ENCODE data around the gene PYDC2. TPM values are rescaled to one million over a fixed set of nuclear protein-coding genes. Genes with fewer than 3 reads are reported as not detected.

The PYDC2 gene
- total and polyA plus RNA-seq, 2 donors (not counting 3 experiments of a cell fraction or from before 2014, with no cell fraction given) = not detected

GRCh38 chr3:191493336-191493735, 32.4 kb downstream of the PYDC2 start:
- Histone ChIP-seq H3K4me2 (ENCODE audit: insufficient read depth, low read length) (no peak overlapping the region), H3K27me3 (ENCODE audit: control insufficient read depth in 2 of 2, insufficient read depth in 2 of 2, low read length in 2 of 2) (no peaks in the 10 kb centered on the region), H3K9me1 (replicated peaks; ENCODE audit: control insufficient read depth, extremely low read depth, insufficient read depth, low read length) (no peaks in the 10 kb centered on the region), H2AFZ (ENCODE audit: low read depth, low read length) (no peak overlapping the region), H3K4me3 (replicated peaks in 1 of 3; ENCODE audit: insufficient read depth in 1 of 3, low read depth in 1 of 3, low read length in 3 of 3) (no peak overlapping the region), H3K9me3 (replicated peaks; ENCODE audit: control insufficient read depth, insufficient read depth, low read length) (no peaks in the 10 kb centered on the region), H4K20me1 (replicated peaks; ENCODE audit: control insufficient read depth, extremely low read depth, insufficient read depth, low read length) (no peaks in the 10 kb centered on the region), H3K9ac (replicated peaks; ENCODE audit: extremely low read depth, insufficient read depth, low read length) (no peak overlapping the region), H3K27ac (ENCODE audit: insufficient read depth, low read depth, low read length) (no peak overlapping the region), H3K4me1 (ENCODE audit: control insufficient read depth, extremely low read depth, insufficient read depth, low read length) (no peaks in the 10 kb centered on the region), H3K79me2 (ENCODE audit: control insufficient read depth, insufficient read depth, low read length) (no peaks in the 10 kb centered on the region), H3K36me3 (ENCODE audit: control insufficient read depth in 2 of 2, extremely low read depth in 1 of 2, insufficient read depth in 2 of 2, low read length in 2 of 2) (no peaks in the 10 kb centered on the region)
- POLR2A ChIA-PET = no interaction called here
- FAIRE-seq = no peak
- intact Hi-C loops (cut with micrococcal nuclease) (no loop called here), dilution Hi-C loops (cut with MboI; ENCODE audit: extremely low pct_ligation_motif_present, low sequenced_read_pairs) (no loop called here)
- BruUV-seq (replicated peaks) = no TSS peak
- CTCF ChIA-PET = no interaction called here
- no peak for TF ChIP-seq EZH2 (IDR thresholded peaks at IDR 0.05; ENCODE audit: borderline replicate concordance, low read depth, low read length, severe bottlenecking)
- DNase-seq (ENCODE audit: low read depth, low spot score) = no peak

DNA sequence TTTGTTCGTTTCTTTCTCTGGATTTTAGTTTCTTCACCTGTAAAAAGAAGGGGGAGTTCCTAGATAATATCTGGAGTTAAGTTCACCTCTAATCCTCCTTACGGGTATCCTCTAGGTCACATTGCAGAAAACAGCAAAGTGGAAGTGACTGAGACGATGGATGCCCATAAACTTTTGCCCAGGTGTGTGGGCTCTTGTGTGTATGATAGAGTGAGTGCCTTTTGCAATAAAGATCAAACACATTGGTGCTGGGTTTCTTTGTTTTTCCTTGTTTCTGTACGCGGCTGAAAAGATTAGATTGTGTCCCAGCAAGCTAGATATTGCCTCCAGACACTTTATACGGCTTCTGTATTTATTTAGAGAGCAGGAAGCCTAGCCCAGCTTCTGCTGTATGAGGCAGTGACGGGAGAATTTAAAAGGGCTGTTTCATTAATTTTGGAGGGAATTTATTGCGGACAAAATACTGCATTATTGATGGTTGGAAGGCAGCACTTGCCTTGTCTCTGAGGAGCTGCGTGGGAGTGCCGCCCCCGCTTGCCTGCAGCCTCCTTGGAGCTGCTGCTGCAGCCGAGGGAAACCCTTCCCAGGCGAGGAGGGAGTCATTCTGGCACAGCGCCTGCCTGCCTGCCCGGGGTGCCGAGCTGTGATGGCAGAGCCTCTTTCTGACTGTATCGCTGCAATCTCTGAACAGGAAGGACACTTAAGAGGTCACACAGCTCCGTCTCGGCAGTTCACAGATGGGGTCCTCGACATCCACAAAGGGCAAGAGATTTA, 38.5 kb downstream of the PYDC2 start:
- CTCF ChIA-PET = interaction anchor here (1.3 to 1.4 kb wide), 2 partner anchors 16 to 945 kb away, joined by 4 to 5 read pairs; no protein-coding TSS in a partner anchor

More for the DNA sequence above, 38.5 kb downstream of the PYDC2 start:
- Histone ChIP-seq H3K27me3 (ENCODE audit: control insufficient read depth in 2 of 2, insufficient read depth in 2 of 2, low read length in 2 of 2) (peaks cover 0 to 4% of the 10 kb centered on the region in 2 experiments), H3K4me2 (ENCODE audit: insufficient read depth, low read length) (no peak overlapping the region), H3K9ac (replicated peaks; ENCODE audit: extremely low read depth, insufficient read depth, low read length) (no peak overlapping the region), H3K9me3 (replicated peaks; ENCODE audit: control insufficient read depth, insufficient read depth, low read length) (no peaks in the 10 kb centered on the region), H3K9me1 (replicated peaks; ENCODE audit: control insufficient read depth, extremely low read depth, insufficient read depth, low read length) (no peaks in the 10 kb centered on the region), H3K27ac (ENCODE audit: insufficient read depth, low read depth, low read length) (no peak overlapping the region), H3K4me1 (ENCODE audit: control insufficient read depth, extremely low read depth, insufficient read depth, low read length) (no peaks in the 10 kb centered on the region), H3K79me2 (ENCODE audit: control insufficient read depth, insufficient read depth, low read length) (no peaks in the 10 kb centered on the region), H2AFZ (ENCODE audit: low read depth, low read length) (no peak overlapping the region), H4K20me1 (replicated peaks; ENCODE audit: control insufficient read depth, extremely low read depth, insufficient read depth, low read length) (no peaks in the 10 kb centered on the region), H3K4me3 (replicated peaks in 1 of 3; ENCODE audit: insufficient read depth in 1 of 3, low read depth in 1 of 3, low read length in 3 of 3) (no peak overlapping the region), H3K36me3 (ENCODE audit: control insufficient read depth in 2 of 2, extremely low read depth in 1 of 2, insufficient read depth in 2 of 2, low read length in 2 of 2) (no peaks in the 10 kb centered on the region)
- TF ChIP-seq EZH2 (IDR thresholded peaks at IDR 0.05; ENCODE audit: borderline replicate concordance, low read depth, low read length, severe bottlenecking) (no peak), GATA2 (IDR thresholded peaks at IDR 0.05; ENCODE audit: insufficient read depth, insufficient read length, low read depth, low read length) (no peak), MYC (IDR thresholded peaks at IDR 0.05; ENCODE audit: low read depth, low read length) (no peak), JUN (IDR thresholded peaks at IDR 0.05; ENCODE audit: borderline replicate concordance, insufficient read depth, insufficient read length, low read depth) (no peak), POLR2A (IDR thresholded peaks at IDR 0.05; ENCODE audit: low read depth, low read length) (no peak), POLR2AphosphoS5 (IDR thresholded peaks at IDR 0.05; ENCODE audit: insufficient read depth, low read depth, low read length) (no peak), FOS (IDR thresholded peaks at IDR 0.05; ENCODE audit: borderline replicate concordance, insufficient read depth, low read length) (no peak)
- TF ChIP-seq, protein P1, sequence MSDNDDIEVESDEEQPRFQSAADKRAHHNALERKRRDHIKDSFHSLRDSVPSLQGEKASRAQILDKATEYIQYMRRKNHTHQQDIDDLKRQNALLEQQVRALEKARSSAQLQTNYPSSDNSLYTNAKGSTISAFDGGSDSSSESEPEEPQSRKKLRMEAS (IDR thresholded peaks at IDR 0.05; ENCODE audit: insufficient read depth, insufficient read length) = no peak
- TF ChIP-seq, protein P2, sequence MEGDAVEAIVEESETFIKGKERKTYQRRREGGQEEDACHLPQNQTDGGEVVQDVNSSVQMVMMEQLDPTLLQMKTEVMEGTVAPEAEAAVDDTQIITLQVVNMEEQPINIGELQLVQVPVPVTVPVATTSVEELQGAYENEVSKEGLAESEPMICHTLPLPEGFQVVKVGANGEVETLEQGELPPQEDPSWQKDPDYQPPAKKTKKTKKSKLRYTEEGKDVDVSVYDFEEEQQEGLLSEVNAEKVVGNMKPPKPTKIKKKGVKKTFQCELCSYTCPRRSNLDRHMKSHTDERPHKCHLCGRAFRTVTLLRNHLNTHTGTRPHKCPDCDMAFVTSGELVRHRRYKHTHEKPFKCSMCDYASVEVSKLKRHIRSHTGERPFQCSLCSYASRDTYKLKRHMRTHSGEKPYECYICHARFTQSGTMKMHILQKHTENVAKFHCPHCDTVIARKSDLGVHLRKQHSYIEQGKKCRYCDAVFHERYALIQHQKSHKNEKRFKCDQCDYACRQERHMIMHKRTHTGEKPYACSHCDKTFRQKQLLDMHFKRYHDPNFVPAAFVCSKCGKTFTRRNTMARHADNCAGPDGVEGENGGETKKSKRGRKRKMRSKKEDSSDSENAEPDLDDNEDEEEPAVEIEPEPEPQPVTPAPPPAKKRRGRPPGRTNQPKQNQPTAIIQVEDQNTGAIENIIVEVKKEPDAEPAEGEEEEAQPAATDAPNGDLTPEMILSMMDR (IDR thresholded peaks at IDR 0.05; ENCODE audit: extremely low read depth in 1 of 2, insufficient read depth in 1 of 2, low read depth in 1 of 2, low read length in 2 of 2) = no peak
- dilution Hi-C loops (cut with MboI; ENCODE audit: extremely low pct_ligation_motif_present, low sequenced_read_pairs) (no loop called here), intact Hi-C loops (cut with micrococcal nuclease) (no loop called here)
- no peak for FAIRE-seq
- POLR2A ChIA-PET = no interaction called here
- BruUV-seq (replicated peaks) = no TSS peak
- DNase-seq (ENCODE audit: low read depth, low spot score) = no peak
